Endothelial cell of umbilical vein (primary cell): ENCODE results near the gene EFHB. TPM values are rescaled to one million over a fixed set of nuclear protein-coding genes. Genes with fewer than 3 reads are reported as not detected.
A peak's percentile ranks its signal among the peaks of the same experiment; 100 is the strongest.

Source experiments
- BruUV-seq: library from RNA; stranded (reverse); fragments of 400-500 nt; replicated peaks from 2 replicates; lab custom pipeline; 2021; lab: Mats Ljungman, UMichigan
- CTCF ChIA-PET: fragments of 300-600, 350-600 bp; sonication (Branson Sonifier 250); formaldehyde crosslinking; loops from one replicate; lab custom pipeline; 2021; ENCODE audit warnings: antibody characterized with exemption, inconsistent platforms; lab: Charles Lee
- POLR2A ChIA-PET: fragments of 300-600, 350-600 bp; sonication (Branson Sonifier 250); formaldehyde crosslinking; loops from one replicate; lab custom pipeline; 2021; ENCODE audit warnings: antibody characterized with exemption, inconsistent platforms; lab: Charles Lee
- DNase-seq: peaks from one replicate; pipeline ENCODE4 v3.0.0-alpha.2; 2011; ENCODE audit warnings: low read depth, low spot score
- FAIRE-seq: peaks from 2 replicates; lab custom pipeline; 2011; peaks lifted over from hg19 to GRCh38; lab: Jason Lieb, UNC
- H2AFZ ChIP-seq: 2 replicates; pipeline ENCODE4 v1.6.0; 2012; ENCODE audit warnings: low read depth, low read length, control low read depth, inconsistent platforms
- H3K27ac ChIP-seq: 2 replicates; pipeline ENCODE4 v1.5.1; 2011; ENCODE audit warnings: low read depth, mild to moderate bottlenecking, control low read depth, low read length, moderate library complexity; ENCODE audit not compliant: insufficient read depth
- H3K27me3 ChIP-seq, 2 experiments: 2 replicates each; pipeline versions ENCODE4 v1.6.0 to v1.6.1; 2011; ENCODE audit warnings: low read length in 2 of 2, mixed read lengths in 1 of 2; ENCODE audit not compliant: control insufficient read depth in 2 of 2, insufficient read depth in 2 of 2
- H3K36me3 ChIP-seq, 2 experiments: 2 replicates in 1 of 2; 3 replicates in 1 of 2; pipeline ENCODE4 v1.5.1; 2011; ENCODE audit warnings: low read length in 2 of 2, mild to moderate bottlenecking in 1 of 2, moderate library complexity in 1 of 2; ENCODE audit not compliant: control insufficient read depth in 2 of 2, insufficient read depth in 2 of 2; ENCODE audit errors: extremely low read depth in 1 of 2
- H3K4me1 ChIP-seq: 3 replicates; pipeline ENCODE4 v1.5.1; 2011; ENCODE audit warnings: mild to moderate bottlenecking, low read length; ENCODE audit not compliant: control insufficient read depth, insufficient read depth; ENCODE audit errors: extremely low read depth
- H3K4me2 ChIP-seq: 2 replicates; pipeline ENCODE4 v1.6.1; 2011; ENCODE audit warnings: low read length, control low read depth, mixed read lengths; ENCODE audit not compliant: insufficient read depth
- H3K4me3 ChIP-seq, 3 experiments: fragments of 200-600 bp in 1 of 3; sonication (generic), shearing (Covaris generic) in 1 of 3; replicated peaks in 1 of 3; 2 replicates each; pipeline ENCODE4 v1.5.1; 2011 to 2016; ENCODE audit warnings: control low read depth in 3 of 3, low read length in 3 of 3, mild to moderate bottlenecking in 2 of 3, inconsistent platforms in 1 of 3, low read depth in 1 of 3, moderate library complexity in 1 of 3; ENCODE audit not compliant: insufficient read depth in 1 of 3
- H3K79me2 ChIP-seq: 2 replicates; pipeline ENCODE4 v1.6.0; 2012; ENCODE audit warnings: low read length, inconsistent platforms; ENCODE audit not compliant: control insufficient read depth, insufficient read depth
- H3K9ac ChIP-seq: replicated peaks from 2 replicates; pipeline ENCODE3; 2011; ENCODE audit warnings: low read length, control low read depth; ENCODE audit not compliant: insufficient read depth; ENCODE audit errors: extremely low read depth
- H3K9me1 ChIP-seq: replicated peaks from 3 replicates; pipeline ENCODE4 v1.6.0; 2011; ENCODE audit warnings: mild to moderate bottlenecking, low read length; ENCODE audit not compliant: control insufficient read depth, insufficient read depth; ENCODE audit errors: extremely low read depth
- H3K9me3 ChIP-seq: replicated peaks from 2 replicates; pipeline ENCODE4 v1.5.1; 2012; ENCODE audit warnings: low read length, inconsistent platforms; ENCODE audit not compliant: control insufficient read depth, insufficient read depth
- H4K20me1 ChIP-seq: replicated peaks from 2 replicates; pipeline ENCODE3; 2011; ENCODE audit warnings: mild to moderate bottlenecking, low read length; ENCODE audit not compliant: control insufficient read depth, insufficient read depth; ENCODE audit errors: extremely low read depth
- CTCF ChIP-seq, 2 donors: IDR thresholded peaks; 1 replicate in 1 of 2; 2 replicates in 1 of 2; pipeline ENCODE4 v1.5.1; 2011; ENCODE audit warnings: low read length in 2 of 2, mild to moderate bottlenecking in 2 of 2, moderate library complexity in 2 of 2, control low read depth in 1 of 2, inconsistent platforms in 1 of 2, low read depth in 1 of 2; ENCODE audit not compliant: insufficient read depth in 1 of 2; ENCODE audit errors: extremely low read depth in 1 of 2
- EZH2 ChIP-seq: IDR thresholded peaks from 2 replicates; pipeline ENCODE4 v1.6.1; 2012; ENCODE audit warnings: borderline replicate concordance, low read depth, mild to moderate bottlenecking, moderate library complexity, low read length, inconsistent platforms; ENCODE audit not compliant: severe bottlenecking
- FOS ChIP-seq: IDR thresholded peaks from 2 replicates; pipeline ENCODE4 v1.6.1; 2011; ENCODE audit warnings: mild to moderate bottlenecking, low read length, moderate library complexity, borderline replicate concordance; ENCODE audit not compliant: insufficient read depth
- GATA2 ChIP-seq: IDR thresholded peaks from 2 replicates; pipeline ENCODE4 v1.7.0; 2011; ENCODE audit warnings: low read depth, mild to moderate bottlenecking, moderate library complexity, mixed read lengths, low read length; ENCODE audit not compliant: insufficient read length, insufficient read depth
- JUN ChIP-seq: IDR thresholded peaks from 2 replicates; pipeline ENCODE4 v1.6.1; 2011; ENCODE audit warnings: borderline replicate concordance, low read depth; ENCODE audit not compliant: insufficient read length, insufficient read depth
- MAX ChIP-seq: IDR thresholded peaks from 2 replicates; pipeline ENCODE4 v1.6.1; 2011; ENCODE audit not compliant: insufficient read depth, insufficient read length
- MYC ChIP-seq: IDR thresholded peaks from one replicate; pipeline ENCODE4 v1.6.1; 2011; ENCODE audit warnings: mild to moderate bottlenecking, low read depth, low read length
- POLR2A ChIP-seq: IDR thresholded peaks from 2 replicates; pipeline ENCODE4 v1.6.1; 2012; ENCODE audit warnings: low read depth, mild to moderate bottlenecking, control low read depth, low read length
- POLR2AphosphoS5 ChIP-seq: IDR thresholded peaks from 2 replicates; pipeline ENCODE4 v1.6.1; 2012; ENCODE audit warnings: low read depth, mild to moderate bottlenecking, control low read depth, low read length, moderate library complexity; ENCODE audit not compliant: insufficient read depth
- dilution Hi-C: fragments of 300-500 bp; cut with MboI; formaldehyde crosslinking; loops from one replicate; pipeline ENCODE4 v1.15.0; 2019; ENCODE audit warnings: low sequenced_read_pairs; ENCODE audit not compliant: extremely low pct_ligation_motif_present
- intact Hi-C: fragments of 100-400 bp; cut with micrococcal nuclease; formaldehyde crosslinking; loops from one replicate; pipeline ENCODE4 v1.10.0; 2022
- polyA plus RNA-seq, 4 experiments: library from polyadenylated mRNA; depleted of rRNA in 3 of 4; stranded (reverse) in 3 of 4; unstranded in 1 of 4; fragments of >200 nt; gene quantifications; 2 replicates each; pipeline versions ENCODE4 v1.2.1 to v1.2.3, GENCODE V29; 2011 to 2012; ENCODE audit warnings: missing spikeins in 1 of 4
- total RNA-seq: library from RNA; stranded (reverse); gene quantifications from 2 replicates; pipeline ENCODE4 v1.2.3, GENCODE V29; 2021

EFHB gene
- total and polyA plus RNA-seq, 2 donors (not counting 3 experiments of a cell fraction or from before 2014, with no cell fraction given) = 0.82 TPM; not detected in 1

- dilution Hi-C loops (no loop called here), intact Hi-C loops (no loop called here)
- BruUV-seq = no TSS peak
- ChIA-PET CTCF (interaction anchor here (0.9 to 2.3 kb wide), 5 partner anchors 10 to 33 kb away, joined by 3 to 28 read pairs (median 3); no protein-coding TSS in a partner anchor), POLR2A (no interaction called here)
- no peak overlapping the region for H2AFZ ChIP-seq
- no peaks in the 10 kb centered on the region for H3K27me3 ChIP-seq
- H4K20me1 ChIP-seq = no peaks in the 10 kb centered on the region
- H3K4me2 ChIP-seq = no peak overlapping the region
- no peak overlapping the region for H3K9ac ChIP-seq
- H3K4me3 ChIP-seq = no peak overlapping the region
- no peak for TF ChIP-seq EZH2
- TF ChIP-seq JUN = no peak
- H3K36me3 ChIP-seq = no peaks in the 10 kb centered on the region
- DNase-seq = no peak
- no peaks in the 10 kb centered on the region for H3K9me3 ChIP-seq
- H3K79me2 ChIP-seq = no peaks in the 10 kb centered on the region
- H3K27ac ChIP-seq = no peak overlapping the region
- no peak for FAIRE-seq
- no peaks in the 10 kb centered on the region for H3K9me1 ChIP-seq
- H3K4me1 ChIP-seq = no peaks in the 10 kb centered on the region
Observed at GRCh38 chr3:19899264-19899663, 34.8 kb downstream of the EFHB start.

- no peaks in the 10 kb centered on the region for H3K4me1 ChIP-seq
- H3K79me2 ChIP-seq = no peaks in the 10 kb centered on the region
- no peak overlapping the region for H3K4me3 ChIP-seq
- ChIA-PET POLR2A (no interaction called here), CTCF (interaction anchor here (2.3 kb wide), 1 partner anchor 11 kb away, joined by 28 read pairs; no protein-coding TSS in a partner anchor)
- H3K27me3 ChIP-seq = no peaks in the 10 kb centered on the region
- TF ChIP-seq POLR2AphosphoS5 = no peak
- TF ChIP-seq CTCF (IDR thresholded peaks at IDR 0.05; ENCODE audit: extremely low read depth in 1 of 2, insufficient read depth in 1 of 2, low read depth in 1 of 2, low read length in 2 of 2) = no peak
- no peak for TF ChIP-seq POLR2A
- no peak for TF ChIP-seq JUN
- no peak for TF ChIP-seq GATA2
- no peak for TF ChIP-seq MAX
- no peak for TF ChIP-seq EZH2
- TF ChIP-seq FOS = no peak
- TF ChIP-seq MYC = no peak
- peak; percentile 31 for FAIRE-seq
- intact Hi-C loops = no loop called here
- H3K4me2 ChIP-seq = no peak overlapping the region
- H2AFZ ChIP-seq = peak overlapping the region; percentile 58
- H3K9me3 ChIP-seq = no peaks in the 10 kb centered on the region
- no peak overlapping the region for H3K27ac ChIP-seq
- no peaks in the 10 kb centered on the region for H3K9me1 ChIP-seq
- peak; percentile 16 for DNase-seq
- no peaks in the 10 kb centered on the region for H4K20me1 ChIP-seq
- dilution Hi-C loops = no loop called here
- no peaks in the 10 kb centered on the region for H3K36me3 ChIP-seq
- no TSS peak for BruUV-seq
- H3K9ac ChIP-seq = no peak overlapping the region
Observed at GRCh38 chr3:19898721-19899120, 35.3 kb downstream of the EFHB start.
